HG03097 (cell line): ENCODE data around the gene GFI1.
A peak's percentile ranks its signal among the peaks of the same experiment; 100 is the strongest.

Experiments used
- ATAC-seq: cut with Tn5 transposase; IDR thresholded peaks from one replicate; pipeline ENCODE4 v1.9.1; 2021; ENCODE audit not compliant: unreplicated experiment, low FRiP score

The GFI1 gene

DNA sequence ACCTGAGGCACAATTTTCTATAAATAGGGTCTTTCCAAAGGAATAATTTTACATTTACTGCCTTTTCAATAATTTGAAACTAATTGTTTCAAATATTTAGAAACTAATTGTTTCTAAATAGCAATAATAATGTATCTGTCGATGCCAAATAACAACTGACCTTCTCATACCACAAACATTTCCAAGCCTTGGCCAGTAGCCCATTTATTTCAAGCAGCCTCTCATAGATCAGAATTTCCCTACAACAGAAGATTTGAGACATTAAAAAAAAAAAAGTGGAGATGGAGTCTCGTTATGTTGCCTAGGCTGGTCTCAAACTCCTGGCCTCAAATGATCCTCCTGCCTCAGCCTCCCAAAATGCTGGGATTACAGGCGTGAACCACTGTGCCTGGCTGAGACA is 2.1 kb upstream of the GFI1 start:
- no peak for ATAC-seq

DNA sequence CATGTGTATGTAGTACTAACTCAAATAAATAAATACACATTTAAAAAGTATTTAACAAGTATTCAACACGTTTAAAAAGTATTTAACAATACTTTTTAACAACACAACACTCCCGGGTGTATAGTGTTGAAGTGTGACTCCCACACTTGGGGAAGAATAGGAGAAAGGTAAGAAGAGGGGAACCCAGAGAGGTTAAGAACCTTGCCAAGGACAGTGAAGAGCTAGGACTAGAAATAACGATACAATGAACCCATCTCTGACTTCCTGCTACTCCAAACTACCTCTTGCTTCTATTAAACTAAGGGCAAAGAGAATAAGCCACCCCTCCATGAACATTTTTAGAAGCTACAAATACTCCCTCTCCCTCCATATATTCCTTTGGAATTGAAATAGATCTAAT is 1.7 kb upstream of the GFI1 start:
- no peak for ATAC-seq

DNA sequence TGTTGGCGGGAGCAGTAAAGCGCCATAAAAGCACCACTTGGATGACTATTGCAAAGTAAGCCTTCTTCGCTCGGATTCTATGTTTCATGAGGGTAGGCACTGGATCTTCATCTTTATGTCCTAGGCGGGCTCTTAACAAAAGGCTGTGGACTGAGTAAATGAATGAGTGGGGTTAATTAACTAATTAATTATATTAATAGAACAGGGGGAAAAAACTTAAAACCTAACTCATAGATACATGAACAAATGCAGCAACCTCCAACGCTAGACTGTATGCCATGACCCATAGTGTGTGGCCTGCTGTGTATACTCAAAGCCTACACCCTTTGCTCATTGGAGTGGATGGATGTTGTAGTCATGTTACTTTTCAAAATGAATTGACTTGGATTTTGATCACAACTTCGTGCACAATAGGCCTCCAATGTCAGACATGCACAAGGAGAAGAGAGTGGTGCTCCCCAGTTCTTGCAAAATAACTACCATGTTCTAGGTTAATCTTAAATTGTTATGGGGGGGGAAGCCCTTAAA is 417 bp upstream of the GFI1 start:
- ATAC-seq = no peak

DNA sequence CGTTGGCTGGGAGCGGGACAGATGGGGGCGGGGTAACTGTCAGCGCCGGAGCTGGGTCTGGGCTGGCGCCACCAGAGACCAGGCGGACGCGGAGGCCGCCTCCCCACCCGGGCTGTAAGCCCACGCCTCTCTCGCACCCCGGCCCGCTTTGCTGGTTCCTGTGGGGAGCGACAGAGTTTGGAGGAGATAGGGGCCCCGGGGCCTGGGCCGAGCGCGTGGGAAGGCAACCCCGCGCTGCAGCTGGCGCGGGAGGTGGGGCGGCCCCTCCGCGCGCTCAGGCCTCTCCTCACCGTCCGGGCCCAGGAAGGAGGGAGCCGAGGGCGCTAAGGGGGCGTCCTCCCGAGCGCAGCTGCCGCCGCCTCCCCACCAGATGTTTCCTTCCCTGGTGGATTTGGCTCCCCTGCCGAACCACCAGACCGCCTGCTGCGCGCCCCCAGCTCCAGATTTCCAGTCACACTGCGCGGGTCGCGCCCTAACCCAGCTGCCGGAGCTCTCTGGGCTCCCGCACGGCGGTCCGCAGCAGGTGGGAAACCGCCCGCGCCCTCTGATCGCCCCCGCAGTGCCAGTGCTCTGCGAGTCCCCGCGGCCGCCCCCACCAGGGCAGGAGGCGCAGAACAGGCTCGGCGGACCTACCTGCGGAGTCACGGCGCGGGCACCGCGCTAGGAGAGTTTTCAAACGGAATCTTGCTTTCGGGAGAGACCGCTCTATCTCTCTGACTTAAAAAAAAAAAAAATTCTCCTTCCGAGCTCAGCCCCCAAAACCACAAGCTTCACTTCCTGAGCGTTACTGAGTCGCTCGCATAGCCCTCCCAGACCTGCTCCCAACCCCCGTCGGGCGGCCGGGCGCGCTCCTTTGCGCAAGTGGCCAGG is 1.1 kb downstream of the GFI1 start:
- peak; percentile 45 for ATAC-seq

DNA sequence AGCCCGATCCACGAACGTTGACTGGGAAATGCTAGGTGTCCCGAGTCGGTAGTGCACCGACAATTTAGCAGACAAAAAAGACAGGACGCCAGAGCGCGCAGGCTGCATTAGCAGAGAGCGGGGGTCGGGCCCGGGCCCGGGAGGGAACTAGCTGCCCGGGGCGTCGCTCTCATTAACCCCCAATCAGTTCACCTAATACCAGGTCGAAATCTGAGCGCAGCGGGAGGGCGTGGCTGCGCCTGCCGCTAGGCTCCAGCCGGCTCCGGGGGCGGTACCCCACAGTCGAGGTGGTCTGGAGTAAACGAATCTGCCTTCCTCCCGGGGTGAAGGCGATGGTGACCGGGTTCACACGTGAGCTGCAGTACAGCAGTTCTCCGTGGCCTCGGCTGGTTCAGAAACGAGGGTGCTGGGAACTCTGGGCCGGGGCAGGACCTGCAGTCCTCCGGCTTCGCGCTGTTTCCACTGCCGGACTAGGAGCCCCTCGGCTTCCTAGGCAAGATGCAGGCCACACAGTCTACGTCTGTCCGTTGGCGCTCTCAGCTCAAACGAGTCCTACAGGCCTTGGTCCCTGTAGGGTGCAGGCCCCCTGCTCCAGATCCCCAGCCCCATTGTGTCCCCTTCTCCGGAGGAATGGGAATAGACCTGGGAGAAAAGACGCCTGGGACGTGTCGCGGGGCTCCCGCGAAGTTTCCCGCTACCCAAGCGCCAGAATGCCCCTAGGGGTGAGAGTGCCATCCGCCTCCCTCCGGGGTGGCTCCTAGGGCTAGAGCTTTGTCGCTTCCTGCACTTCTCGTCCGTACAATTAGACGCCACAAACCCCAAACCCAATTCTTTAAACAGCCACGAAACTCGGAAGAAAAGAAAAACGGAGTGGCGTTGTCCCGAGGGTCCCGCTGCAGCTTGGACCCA is 2.0 kb downstream of the GFI1 start:
- peak; percentile 7 for ATAC-seq

DNA sequence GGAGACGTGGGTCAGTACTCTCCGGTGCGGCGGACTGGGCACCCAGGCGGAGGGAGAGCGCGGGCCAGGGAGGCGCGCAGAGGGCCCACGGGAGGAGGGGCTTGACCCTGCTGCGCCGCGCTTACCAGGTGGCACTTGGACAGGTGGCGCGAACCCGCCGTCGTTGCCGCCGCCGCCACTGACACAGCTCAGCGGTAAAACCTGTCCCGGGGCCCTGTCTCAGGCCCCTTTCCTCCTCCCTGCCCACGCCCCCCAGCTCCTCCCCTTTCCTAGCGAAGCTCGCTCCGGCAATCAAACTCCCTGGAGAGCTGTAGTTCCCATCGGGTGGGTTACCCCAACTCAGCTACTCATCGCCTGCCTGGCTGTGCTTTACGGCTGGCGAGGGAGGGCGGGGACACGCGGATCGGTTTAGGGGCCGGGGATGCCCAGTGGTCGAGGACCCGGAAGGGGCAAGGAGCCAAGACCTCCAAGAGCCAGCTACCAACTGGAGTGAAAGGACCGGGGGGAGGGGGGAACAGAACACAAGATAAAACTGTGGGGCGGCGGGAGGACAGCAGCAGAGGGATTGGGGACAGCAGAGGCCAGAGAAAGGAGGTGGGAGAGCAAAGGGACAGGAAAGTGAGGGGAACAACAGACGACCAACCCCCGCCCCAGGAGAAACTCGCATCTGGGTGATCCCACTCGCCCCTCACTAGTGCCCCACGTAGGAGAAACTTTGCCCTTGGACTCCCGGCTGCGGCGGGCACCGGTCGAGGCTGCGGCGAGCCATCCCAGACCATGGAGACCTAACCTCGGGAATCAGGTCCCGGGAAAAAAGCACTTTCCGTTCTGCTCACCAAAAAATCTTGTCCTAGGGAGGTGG is 2.9 kb downstream of the GFI1 start:
- no peak for ATAC-seq

DNA sequence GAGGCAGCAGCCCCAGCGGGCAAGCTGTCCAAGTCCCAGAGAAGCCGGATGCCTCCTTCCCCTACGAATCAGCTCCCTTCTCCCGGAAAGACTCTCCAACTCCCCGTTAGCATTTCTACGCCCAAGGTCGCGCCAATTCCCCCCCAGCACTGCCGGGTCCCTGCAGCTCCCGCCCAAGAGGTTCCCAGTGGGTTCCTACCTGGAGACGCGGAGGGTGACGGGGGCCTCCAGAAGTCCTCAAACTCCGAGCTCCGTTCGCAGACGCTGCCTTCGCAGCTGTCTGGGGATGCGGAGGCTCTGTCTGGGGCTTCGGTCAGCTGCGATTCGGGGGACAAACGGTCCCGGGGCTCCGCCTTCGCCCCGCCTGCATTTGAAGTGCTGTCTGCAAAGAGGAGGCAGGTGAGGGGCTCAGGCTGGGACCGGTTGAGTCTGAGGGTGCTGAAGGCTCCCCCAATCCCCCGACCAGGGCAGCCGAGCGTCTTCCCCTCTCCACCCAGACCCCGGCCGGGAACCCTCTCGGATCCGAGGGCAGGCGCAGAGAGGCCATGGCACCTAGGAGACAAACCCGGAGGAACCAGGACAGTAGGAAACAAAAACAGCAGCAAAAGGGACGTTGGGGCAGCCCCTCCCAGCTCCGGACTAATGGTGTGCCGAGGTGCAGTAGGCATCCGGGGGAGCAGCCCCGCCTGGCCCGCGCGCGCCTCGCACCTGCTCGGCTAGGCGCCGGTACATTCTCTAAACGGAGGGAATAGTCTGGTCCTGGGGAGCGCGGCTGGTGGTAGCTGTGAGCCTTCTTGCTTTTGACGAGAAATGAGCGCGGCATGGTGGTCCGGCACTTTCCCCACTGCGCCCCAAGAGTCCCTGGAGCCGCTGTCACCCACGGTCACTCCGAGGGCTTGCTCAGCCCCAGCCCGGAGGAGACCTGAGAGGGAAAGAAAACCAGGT is 3.8 kb downstream of the GFI1 start:
- ATAC-seq = no peak

DNA sequence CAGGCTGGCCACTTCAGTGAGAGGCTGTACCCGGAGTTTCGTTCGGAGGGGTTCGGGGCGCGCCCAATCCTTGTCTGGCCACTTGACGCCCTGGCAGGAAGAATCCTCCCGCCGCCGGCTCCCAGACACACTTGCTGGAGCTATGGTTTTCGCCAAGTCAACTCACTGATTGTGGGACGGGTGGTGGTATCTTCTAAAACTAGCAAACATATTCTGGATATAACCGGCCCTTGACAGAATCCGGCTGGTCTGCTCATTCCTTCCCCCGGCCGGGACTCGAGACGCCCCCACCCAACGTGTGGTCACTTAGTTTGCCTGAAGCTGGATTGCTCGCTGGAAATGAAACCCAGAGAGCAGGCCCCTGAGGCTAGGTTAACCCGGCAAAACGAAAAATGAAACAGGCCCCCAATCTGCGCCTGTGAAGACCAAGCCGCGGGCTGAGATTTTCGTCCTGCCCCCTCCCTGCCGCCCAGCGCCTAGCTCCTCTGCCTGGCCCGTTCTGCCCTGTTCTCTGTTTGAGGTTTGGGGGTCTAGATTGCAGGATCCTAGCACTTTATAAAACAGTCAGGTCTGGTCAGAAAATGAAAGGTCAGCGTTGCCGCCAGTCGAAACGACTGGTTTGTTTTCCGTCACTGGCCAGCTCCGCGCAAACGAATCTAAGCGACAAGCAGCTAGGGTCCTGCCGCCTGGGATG is 4.6 kb downstream of the GFI1 start:
- no peak for ATAC-seq

DNA sequence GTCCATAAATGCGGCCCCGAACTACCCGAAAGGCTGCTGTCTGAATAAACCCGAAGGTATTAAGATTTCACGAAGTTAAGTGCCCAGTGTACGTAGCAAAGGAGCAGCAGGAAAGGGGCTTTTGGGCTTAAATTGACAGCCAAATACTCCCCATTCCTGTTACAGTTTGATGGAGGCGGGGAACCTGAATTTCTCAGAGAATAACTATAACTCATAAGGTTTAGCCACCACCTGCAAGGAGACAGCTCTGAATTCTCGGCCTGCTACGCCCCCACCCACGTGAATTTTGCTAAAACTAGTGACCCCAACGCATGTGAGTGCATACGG is 5.2 kb downstream of the GFI1 start:
- no peak for ATAC-seq

DNA sequence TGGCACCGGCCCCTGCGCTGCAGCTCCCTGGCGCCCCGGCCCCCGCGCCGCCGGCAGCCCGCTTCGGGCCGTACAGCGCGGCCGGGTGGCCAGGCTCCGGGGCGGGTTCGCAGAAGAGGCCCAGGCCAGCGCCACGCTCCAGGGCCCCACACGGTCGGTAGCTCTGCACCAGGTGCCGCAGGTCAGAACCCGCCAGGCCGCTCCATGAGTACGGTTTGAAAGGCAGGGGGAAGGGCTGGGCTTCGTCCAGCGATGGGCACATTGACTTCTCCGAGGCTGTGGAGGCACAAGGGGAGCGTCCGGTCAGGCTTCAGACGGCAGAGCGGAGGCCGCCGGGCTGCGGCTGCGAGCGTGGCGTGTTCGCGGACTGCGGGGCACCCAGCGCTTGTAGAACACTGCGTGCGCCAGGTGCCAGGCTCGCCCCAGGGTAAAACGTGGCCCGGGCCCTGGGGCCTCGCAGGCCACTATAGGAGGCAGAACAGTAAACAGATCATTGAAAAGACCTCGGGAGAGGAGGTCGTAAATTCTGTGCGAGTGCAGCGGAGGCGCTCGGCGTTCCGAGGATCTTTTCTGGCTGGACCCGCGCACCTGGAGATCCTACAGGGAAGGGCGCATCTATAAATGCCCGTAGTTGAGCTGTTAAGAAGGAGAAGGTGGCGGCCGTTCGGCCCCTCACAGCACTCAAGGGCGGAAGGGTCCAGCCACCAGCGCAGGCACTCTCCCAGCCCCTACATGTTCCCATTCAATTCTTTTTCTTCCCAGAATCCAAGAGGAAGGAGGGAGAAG is 5.7 kb downstream of the GFI1 start:
- ATAC-seq = no peak

DNA sequence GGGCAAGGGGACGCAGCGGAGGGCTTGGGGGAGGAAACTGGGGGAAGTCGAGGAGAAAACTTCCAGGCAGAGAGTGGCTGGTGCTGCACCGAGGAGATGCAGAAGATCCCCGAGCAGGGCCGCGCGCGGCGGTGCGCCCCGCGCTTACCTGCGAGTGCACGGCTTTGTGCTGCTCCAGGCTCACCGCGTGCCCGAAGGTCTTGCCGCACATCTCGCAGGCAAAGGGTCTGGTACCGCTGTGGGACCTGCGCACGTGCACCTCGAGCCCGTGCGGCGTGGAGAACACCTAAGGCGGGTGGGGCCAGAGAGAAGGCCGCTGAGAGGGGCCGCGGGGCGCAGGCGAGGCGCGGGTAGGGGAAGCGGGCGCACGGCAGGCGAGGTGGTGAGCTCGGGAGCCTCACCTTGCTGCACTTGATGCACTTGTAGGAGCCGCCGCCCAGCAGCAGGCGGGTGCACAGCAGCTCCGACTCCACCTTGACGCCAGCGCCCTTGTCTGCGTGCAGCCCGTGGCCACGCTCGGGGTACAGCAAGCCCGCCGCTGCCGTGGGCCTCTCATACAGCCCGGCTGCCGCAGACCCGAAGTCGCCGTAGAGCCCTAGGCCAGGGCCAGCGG is 6.4 kb downstream of the GFI1 start:
- no peak for ATAC-seq

DNA sequence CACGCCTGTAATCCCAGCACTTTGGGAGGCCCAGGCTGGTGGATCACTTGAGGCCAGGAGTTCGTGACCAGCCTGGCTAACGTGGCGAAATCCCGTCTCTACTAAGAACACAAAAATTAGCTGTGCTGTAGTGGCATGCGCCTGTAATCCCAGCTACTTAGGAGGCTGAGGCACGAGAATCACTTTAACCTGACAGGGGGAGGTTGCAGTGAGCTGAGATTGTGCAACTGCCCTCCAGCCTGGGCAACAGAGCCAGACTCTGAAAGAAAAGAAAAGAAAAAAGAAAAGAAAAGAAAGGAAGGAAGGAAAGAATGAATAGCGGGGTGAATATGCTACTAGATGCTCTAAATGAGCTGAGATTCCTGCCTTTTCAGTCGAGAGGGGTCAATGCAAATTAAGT is 7.1 kb downstream of the GFI1 start:
- ATAC-seq = no peak

DNA sequence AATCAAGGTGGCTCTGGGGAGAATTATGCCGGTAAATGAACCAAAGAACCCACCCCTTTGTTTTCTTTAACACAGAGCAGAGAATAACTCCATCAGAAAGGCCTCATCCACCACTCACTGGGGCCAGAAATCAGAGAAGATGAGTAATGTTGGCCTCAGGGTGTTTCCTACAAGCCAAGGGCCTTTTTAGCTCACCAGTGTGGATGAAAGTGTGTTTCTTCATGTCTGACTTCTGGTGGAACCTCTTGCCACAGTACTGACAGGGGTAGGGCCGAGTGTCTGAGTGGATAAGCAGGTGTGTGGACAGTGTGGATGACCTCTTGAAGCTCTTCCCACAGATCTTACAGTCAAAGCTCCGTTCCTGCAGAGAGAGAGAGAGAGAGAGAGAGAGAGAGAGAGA is 8.3 kb downstream of the GFI1 start:
- ATAC-seq = no peak

DNA sequence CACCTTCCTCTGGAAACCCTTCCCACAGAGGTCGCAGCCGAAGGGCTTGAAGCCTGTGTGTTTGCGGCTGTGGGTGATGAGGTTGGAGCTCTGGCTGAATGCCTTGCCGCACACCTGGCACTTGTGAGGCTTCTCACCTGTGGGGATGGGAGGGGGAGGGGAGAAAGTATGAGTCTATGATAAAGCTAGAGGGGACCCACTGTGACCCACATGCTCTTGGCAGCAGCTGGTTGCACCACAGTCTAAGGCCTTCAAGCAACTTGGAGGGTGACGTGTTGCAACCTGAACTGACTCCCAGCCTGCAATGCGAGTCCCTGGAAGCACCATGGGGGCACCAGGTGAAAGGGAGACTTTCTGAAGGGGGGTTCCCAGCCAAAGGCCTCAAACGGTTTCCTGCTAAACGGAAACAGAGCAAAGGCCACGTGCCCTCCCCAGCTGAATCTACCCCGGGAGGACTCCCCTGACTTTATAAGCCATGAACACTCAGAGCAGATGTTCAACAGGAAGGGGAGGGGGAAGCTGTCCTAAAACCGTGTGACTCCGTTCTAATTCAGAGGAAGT is 10.6 kb downstream of the GFI1 start:
- ATAC-seq = peak; percentile 35

DNA sequence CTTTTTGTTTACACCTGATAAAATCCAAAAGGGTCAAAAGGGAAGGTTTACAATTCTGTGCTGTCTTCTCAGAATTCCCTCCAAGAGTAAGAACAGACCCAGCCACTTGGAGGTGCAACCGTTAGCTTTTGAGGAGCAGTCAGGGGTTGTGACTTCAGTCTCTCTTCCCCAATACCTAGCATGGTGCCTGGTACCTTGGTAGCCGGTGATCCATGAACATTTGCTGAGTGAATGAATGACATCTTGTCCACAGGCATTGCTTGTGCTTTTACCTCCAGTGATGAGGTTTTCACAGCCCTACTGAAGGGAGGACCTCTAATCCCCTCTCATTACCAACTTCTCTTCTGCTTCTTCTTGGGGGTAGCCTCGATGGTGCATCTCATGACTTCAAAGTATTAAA is 11.7 kb downstream of the GFI1 start:
- ATAC-seq = no peak

DNA sequence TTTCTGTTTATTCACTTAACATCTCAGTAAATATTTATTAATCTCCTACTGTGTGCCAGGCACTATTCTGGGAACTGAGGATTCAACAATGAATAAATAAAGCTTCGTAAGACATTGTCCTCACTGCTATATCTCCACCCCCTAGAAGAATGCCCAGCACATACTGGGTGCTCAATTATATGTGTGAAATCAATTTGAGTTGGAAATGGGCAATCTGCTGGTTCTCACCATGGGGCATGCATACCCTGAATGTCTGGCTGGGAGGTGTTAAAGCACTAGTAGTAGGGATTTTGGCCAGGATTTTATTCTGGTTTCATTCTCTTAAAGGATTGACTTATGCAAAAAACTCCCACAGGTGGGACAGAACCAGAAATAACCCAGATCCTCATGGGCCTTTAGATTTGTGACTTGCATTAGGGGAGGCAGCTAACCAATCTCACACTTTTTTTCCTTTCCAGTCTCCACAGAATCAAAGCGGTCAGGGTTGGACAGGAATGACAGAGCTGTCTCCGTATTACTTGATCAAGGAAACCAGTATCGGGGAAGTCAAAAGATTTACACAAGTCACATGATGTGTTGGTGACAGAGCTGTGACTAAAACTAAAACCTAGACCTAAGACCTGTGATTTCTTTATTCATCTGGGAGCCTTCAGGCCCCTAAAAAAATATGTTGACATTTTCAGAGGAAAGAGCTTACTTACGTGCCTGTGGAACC is 12.8 kb downstream of the GFI1 start:
- ATAC-seq = peak; percentile 47

DNA sequence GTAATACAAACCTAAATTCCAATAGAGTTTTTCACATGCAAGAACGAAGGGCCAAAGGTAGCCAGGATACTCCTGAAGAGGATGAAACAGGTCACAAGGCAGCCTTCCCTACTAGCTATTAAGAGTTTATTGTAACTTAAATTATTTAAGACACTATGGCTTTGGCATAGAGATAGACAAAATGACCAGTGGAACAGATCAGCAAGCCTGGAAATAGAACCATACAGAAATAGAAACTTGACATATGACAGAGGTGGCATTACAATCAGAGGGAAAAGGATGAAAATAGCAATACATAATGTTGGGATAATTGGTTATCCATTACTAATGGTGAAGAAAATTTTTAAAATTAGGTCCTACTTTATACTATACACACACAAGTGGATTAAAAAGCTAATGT is 16.5 kb downstream of the GFI1 start:
- ATAC-seq = no peak
